PC-9 (cell line): Measurements from ENCODE around the gene LGI1.

Experiments
- CTCF ChIP-seq: fragments of 200-600 bp; sonication (generic); conservative IDR thresholded peaks from 2 replicates; pipeline ENCODE4 v1.6.1; 2017; ENCODE audit warnings: mixed run types, antibody characterized with exemption, mild to moderate bottlenecking, moderate library complexity
- EZH2 ChIP-seq: fragments of 200-600 bp; sonication (generic); IDR thresholded peaks from 2 replicates; pipeline ENCODE4 v1.8.0; 2017; ENCODE audit warnings: antibody characterized with exemption, low read depth

- TF ChIP-seq CTCF, result no peak
- TF ChIP-seq EZH2, result no peak
Measured at GRCh38 chr10:93844979-93845626, 87.4 kb downstream of the LGI1 start.
